Suprapubic skin (tissue), 4 donors: Measurements from ENCODE around the gene TCEA2. TPM values are rescaled to one million over a fixed set of nuclear protein-coding genes. Genes with fewer than 3 reads are reported as not detected.
A peak's percentile ranks its signal among the peaks of the same experiment; 100 is the strongest.

Experiments used
- DNase-seq, 2 donors: peaks; one replicate each; pipeline ENCODE4 v3.0.0-alpha.2; 2019; ENCODE audit warnings: low spot score in 2 of 2
- H3K27ac ChIP-seq: fragments of 200-600 bp; sonication (generic); one replicate; pipeline ENCODE4 v1.5.1; 2019
- H3K27me3 ChIP-seq: fragments of 200-600 bp; sonication (generic); one replicate; pipeline ENCODE4 v1.5.1; 2019
- H3K36me3 ChIP-seq: fragments of 200-600 bp; sonication (generic); one replicate; pipeline ENCODE4 v1.5.1; 2019
- H3K4me1 ChIP-seq: fragments of 200-600 bp; sonication (generic); one replicate; pipeline ENCODE4 v1.5.1; 2019
- H3K4me3 ChIP-seq: fragments of 200-600 bp; sonication (generic); one replicate; pipeline ENCODE4 v1.5.1; 2019; ENCODE audit warnings: mild to moderate bottlenecking
- H3K9me3 ChIP-seq: fragments of 200-600 bp; sonication (generic); one replicate; pipeline ENCODE4 v1.5.1; 2019
- CTCF ChIP-seq, 2 donors: fragments of 200-600 bp in 1 of 2; fragments of 450-650 bp in 1 of 2; sonication (generic) in 1 of 2; IDR thresholded peaks; one replicate each; pipeline ENCODE4 v1.5.1; 2016 to 2019; ENCODE audit warnings: antibody characterized with exemption in 2 of 2, mild to moderate bottlenecking in 1 of 2, moderate library complexity in 1 of 2
- EP300 ChIP-seq: sonication (generic); formaldehyde crosslinking; IDR thresholded peaks from one replicate; pipeline ENCODE4 v1.6.1; 2017; ENCODE audit warnings: antibody characterized with exemption
- POLR2A ChIP-seq, 2 donors: fragments of 450-650 bp; IDR thresholded peaks; one replicate each; pipeline ENCODE4 v1.6.1; 2017; ENCODE audit warnings: antibody characterized with exemption in 2 of 2, mild to moderate bottlenecking in 2 of 2, moderate library complexity in 2 of 2
- POLR2AphosphoS5 ChIP-seq, 3 donors: sonication (generic); formaldehyde crosslinking; IDR thresholded peaks; one replicate each; pipeline ENCODE4 v1.6.1; 2017; ENCODE audit warnings: antibody characterized with exemption in 3 of 3
- WGBS: methylation state at CpG from one replicate; pipeline ENCODE4 v1.1.5; 2018; 5-methylcytosine and 5-hydroxymethylcytosine counted together
- total RNA-seq, 4 donors: library from RNA; depleted of rRNA; stranded (reverse); fragments of >200 nt; gene quantifications; one replicate each; pipeline ENCODE4 v1.1.0, GENCODE V29; 2016

The TCEA2 gene
- total RNA-seq, 4 donors from 2014 or later = 8.6 to 27.9 (median 13.2) TPM

- no peak overlapping the region for H3K27ac ChIP-seq
- 77% methylated on average over 3 of the region's 7 CpGs for WGBS
- no peaks in the 10 kb centered on the region for H3K27me3 ChIP-seq
- TF ChIP-seq CTCF (IDR thresholded peaks at IDR 0.05) (no peak), EP300 (no peak), POLR2AphosphoS5 (IDR thresholded peaks at IDR 0.05) (no peak), POLR2A (IDR thresholded peaks at IDR 0.05) (no peak)
- H3K4me1 ChIP-seq = peaks cover 47% of the 10 kb centered on the region
- H3K9me3 ChIP-seq = no peaks in the 10 kb centered on the region
- peaks cover 23% of the 10 kb centered on the region for H3K36me3 ChIP-seq
- DNase-seq = no peak
- peak overlapping the region; percentile 81 for H3K4me3 ChIP-seq
Measured at GRCh38 chr20:64077541-64077875, 14.5 kb downstream of the TCEA2 start.

GRCh38 chr20:64077876-64078551 is 15.0 kb downstream of the TCEA2 start:
- no peaks in the 10 kb centered on the region for H3K9me3 ChIP-seq
- H3K27ac ChIP-seq = no peak overlapping the region
- DNase-seq = no peak
- peak overlapping the region; percentile 81 for H3K4me3 ChIP-seq
- peaks cover 51% of the 10 kb centered on the region for H3K4me1 ChIP-seq
- H3K36me3 ChIP-seq = peaks cover 23% of the 10 kb centered on the region
- 38% methylated on average over 15 of the region's 15 CpGs for WGBS
- no peaks in the 10 kb centered on the region for H3K27me3 ChIP-seq
- no peak for TF ChIP-seq POLR2AphosphoS5 (IDR thresholded peaks at IDR 0.05)
- no peak for TF ChIP-seq EP300
- TF ChIP-seq POLR2A (IDR thresholded peaks at IDR 0.05) = no peak

- peaks cover 59% of the 10 kb centered on the region for H3K4me1 ChIP-seq
- peak overlapping the region; percentile 76 for H3K27ac ChIP-seq
- H3K4me3 ChIP-seq = peak overlapping the region; percentile 81
- H3K9me3 ChIP-seq = no peaks in the 10 kb centered on the region
- H3K27me3 ChIP-seq = peaks cover 3% of the 10 kb centered on the region
- no peak for DNase-seq
- 13% methylated on average over 4 of the region's 4 CpGs for WGBS
- peaks cover 15% of the 10 kb centered on the region for H3K36me3 ChIP-seq
- TF ChIP-seq EP300 (no peak), POLR2A (IDR thresholded peaks at IDR 0.05) (no peak), CTCF (IDR thresholded peaks at IDR 0.05) (no peak), POLR2AphosphoS5 (IDR thresholded peaks at IDR 0.05) (no peak)
Measured at GRCh38 chr20:64078934-64079272, 15.9 kb downstream of the TCEA2 start.

GRCh38 chr20:64079273-64080012 is 16.4 kb downstream of the TCEA2 start, which contains the start of gene RGS19:
Gene RGS19 (minus strand): TSS chr20:64079518. CDS start chr20:64076886, 2,632 bp downstream.
- TF ChIP-seq EP300 = no peak
- TF ChIP-seq POLR2AphosphoS5 (IDR thresholded peaks at IDR 0.05) = no peak
- WGBS = 0% methylated on average over 21 of the region's 73 CpGs
- Histone ChIP-seq H3K4me3 (peak within 1 kb of the TSS; percentile 81), H3K27ac (peak within 1 kb of the TSS; percentile 76), H3K4me1 (peaks cover 59% of the 10 kb centered on the region), H3K36me3 (peaks cover 10% of the 10 kb centered on the region), H3K27me3 (peaks cover 8% of the 10 kb centered on the region), H3K9me3 (no peaks in the 10 kb centered on the region)
- DNase-seq = peak in 1 of 2 donors; percentile 86

GRCh38 chr20:64080013-64080812 is 17.2 kb downstream of the TCEA2 start, which contains the start of gene OPRL1:
Gene OPRL1 (plus strand): TSS chr20:64080082. CDS start chr20:64092721, 12,639 bp downstream.
- H3K9me3 ChIP-seq = no peaks in the 10 kb centered on the region
- no peak for TF ChIP-seq POLR2AphosphoS5 (IDR thresholded peaks at IDR 0.05)
- no peak for TF ChIP-seq POLR2A (IDR thresholded peaks at IDR 0.05)
- TF ChIP-seq EP300 = no peak
- TF ChIP-seq CTCF (IDR thresholded peaks at IDR 0.05) = no peak
- H3K36me3 ChIP-seq = peaks cover 4% of the 10 kb centered on the region
- H3K27me3 ChIP-seq = peaks cover 16% of the 10 kb centered on the region
- WGBS = 8% methylated on average over 17 of the region's 62 CpGs
- H3K4me3 ChIP-seq = peak within 1 kb of the TSS; percentile 81
- H3K27ac ChIP-seq = peak within 1 kb of the TSS; percentile 76
- H3K4me1 ChIP-seq = peaks cover 59% of the 10 kb centered on the region
- no peak for DNase-seq
